A549 (cell line): ENCODE results near the gene DYNLRB1. TPM values are rescaled to one million over a fixed set of nuclear protein-coding genes. Genes with fewer than 3 reads are reported as not detected.

ENCODE experiments used
- ATAC-seq, 2 experiments: fragments of 200-7000 bp in 1 of 2; fragments of >200 bp in 1 of 2; cut with Nextera tagmentation in 1 of 2; cut with Tn5 transposase in 1 of 2; 3 replicates each; pipeline versions ENCODE4 v1.8.0 to v1.9.1; 2018 to 2020; ENCODE audit warnings: mild to moderate bottlenecking in 1 of 2, moderate library complexity in 1 of 2
- CTCF ChIA-PET: fragments of 300-600 bp; sonication (Branson Sonifier 250); formaldehyde crosslinking; extraction: SDS; loops from one replicate; lab custom pipeline; 2021; ENCODE audit warnings: antibody characterized with exemption, inconsistent platforms; lab: Yijun Ruan, JAX
- POLR2A ChIA-PET: fragments of 350-600 bp; formaldehyde crosslinking; extraction: SDS; loops from one replicate; lab custom pipeline; 2021; ENCODE audit warnings: antibody characterized with exemption, inconsistent platforms; lab: Yijun Ruan, JAX
- DNase-seq, 2 experiments: peaks; one replicate each; pipeline versions ENCODE4 v3.0.0 to v3.0.0-alpha.2; 2011 to 2016; ENCODE audit warnings: low read depth in 1 of 2, low spot score in 1 of 2
- FAIRE-seq: peaks from 2 replicates; lab custom pipeline; 2011; peaks lifted over from hg19 to GRCh38; lab: Jason Lieb, UNC
- H3K27ac ChIP-seq, 2 experiments: fragments of >200 bp; sonication (Bioruptor Twin); formaldehyde crosslinking; 3 replicates each; pipeline ENCODE4 v1.5.1; 2016 to 2017
- H3K4me1 ChIP-seq: fragments of >200 bp; sonication (Bioruptor Twin); formaldehyde crosslinking; 3 replicates; pipeline ENCODE4 v1.6.1; 2016
- H3K4me2 ChIP-seq: fragments of >200 bp; sonication (Bioruptor Twin); formaldehyde crosslinking; 3 replicates; pipeline ENCODE4 v1.6.1; 2016
- H3K4me3 ChIP-seq: fragments of >200 bp; sonication (Bioruptor Twin); formaldehyde crosslinking; 3 replicates; pipeline ENCODE4 v1.5.1; 2016
- H3K9me3 ChIP-seq: fragments of >200 bp; sonication (Bioruptor Twin); formaldehyde crosslinking; 3 replicates; pipeline ENCODE4 v1.6.1; 2016
- CBX2 ChIP-seq: fragments of 200-600 bp; sonication (generic); IDR thresholded peaks from 2 replicates; pipeline ENCODE4 v1.6.1; 2016; ENCODE audit warnings: low read depth, mild to moderate bottlenecking, borderline replicate concordance
- CEBPB ChIP-seq, 2 experiments: fragments of >200 bp in 1 of 2; sonication (Bioruptor Twin) in 1 of 2; formaldehyde crosslinking in 1 of 2; IDR thresholded peaks; 2 replicates each; pipeline ENCODE4 v1.6.1; 2012 to 2016
- CHD2 ChIP-seq: fragments of 150-350 bp; IDR thresholded peaks from 2 replicates; pipeline ENCODE4 v1.6.1; 2014; ENCODE audit warnings: low read length; ENCODE audit not compliant: partially characterized antibody
- CHD4 ChIP-seq: fragments of 200-600 bp; sonication (generic); IDR thresholded peaks from 2 replicates; pipeline ENCODE4 v1.6.1; 2016; ENCODE audit warnings: antibody characterized with exemption, mild to moderate bottlenecking, borderline replicate concordance
- EHF ChIP-seq: fragments of 250-450 bp; sonication (Bioruptor Pico); IDR thresholded peaks from 2 replicates; pipeline ENCODE4 v1.5.0; 2020; ENCODE audit warnings: mild to moderate bottlenecking
- GATA3 ChIP-seq: IDR thresholded peaks from 2 replicates; pipeline ENCODE4 v1.6.1; 2012; ENCODE audit warnings: borderline replicate concordance
- HDAC2 ChIP-seq: fragments of 200-600 bp; sonication (generic); IDR thresholded peaks from 2 replicates; pipeline ENCODE4 v1.6.1; 2016
- HES2 ChIP-seq: fragments of >200 bp; sonication (Bioruptor Twin); formaldehyde crosslinking; IDR thresholded peaks from 2 replicates; pipeline ENCODE4 v1.6.1; 2016
- HEYL ChIP-seq: fragments of 250-450 bp; sonication (Bioruptor Pico); IDR thresholded peaks from 2 replicates; pipeline ENCODE4 v1.8.0; 2021; ENCODE audit warnings: mild to moderate bottlenecking, moderate library complexity
- JUN ChIP-seq, 2 experiments: fragments of >200 bp; sonication (Bioruptor Twin); formaldehyde crosslinking; IDR thresholded peaks; 2 replicates in 1 of 2; 3 replicates in 1 of 2; pipeline ENCODE4 v1.6.1; 2016 to 2017
- JUNB ChIP-seq: fragments of >200 bp; sonication (Bioruptor Twin); formaldehyde crosslinking; IDR thresholded peaks from 2 replicates; pipeline ENCODE4 v1.6.1; 2016
- KDM5A ChIP-seq: fragments of 200-600 bp; sonication (generic); IDR thresholded peaks from 2 replicates; pipeline ENCODE4 v1.6.1; 2016; ENCODE audit warnings: antibody characterized with exemption, mild to moderate bottlenecking
- MAZ ChIP-seq: fragments of 150-350 bp; IDR thresholded peaks from 2 replicates; pipeline ENCODE4 v1.6.1; 2014; ENCODE audit warnings: antibody characterized with exemption, low read depth, low read length, borderline replicate concordance
- NFE2L2 ChIP-seq: fragments of 150-350 bp; conservative IDR thresholded peaks from 2 replicates; pipeline ENCODE4 v1.6.1; 2014; ENCODE audit warnings: low read length
- PHF8 ChIP-seq: fragments of 200-600 bp; sonication (generic); IDR thresholded peaks from 2 replicates; pipeline ENCODE4 v1.6.1; 2016; ENCODE audit warnings: low read depth, mild to moderate bottlenecking, antibody characterized with exemption, moderate library complexity, borderline replicate concordance
- RFX5 ChIP-seq: fragments of 450-650 bp; IDR thresholded peaks from 2 replicates; pipeline ENCODE4 v1.7.1; 2014; ENCODE audit warnings: antibody characterized with exemption, mild to moderate bottlenecking, moderate library complexity
- SMC3 ChIP-seq: fragments of >200 bp; sonication (Bioruptor Twin); formaldehyde crosslinking; IDR thresholded peaks from 3 replicates; pipeline ENCODE4 v1.6.1; 2018; ENCODE audit warnings: inconsistent platforms
- USF2 ChIP-seq: fragments of 450-650 bp; IDR thresholded peaks from 2 replicates; pipeline ENCODE4 v1.6.1; 2014; ENCODE audit warnings: antibody characterized with exemption
- ZC3H11A ChIP-seq: fragments of 450-650 bp; IDR thresholded peaks from 2 replicates; pipeline ENCODE4 v1.6.1; 2014; ENCODE audit warnings: antibody characterized with exemption, mild to moderate bottlenecking
- ZNF302 ChIP-seq: fragments of 250-450 bp; sonication (Bioruptor Pico); IDR thresholded peaks from 2 replicates; pipeline ENCODE4 v1.9.0; 2021; ENCODE audit warnings: inconsistent platforms, mild to moderate bottlenecking, moderate library complexity
- ZSCAN20 ChIP-seq: fragments of 250-450 bp; sonication (Bioruptor Pico); IDR thresholded peaks from 2 replicates; pipeline ENCODE4 v1.8.0; 2022; ENCODE audit warnings: mild to moderate bottlenecking, moderate library complexity
- WGBS: methylation state at CpG from one replicate; pipeline ENCODE4 v1.1.6; 2017; ENCODE audit errors: missing lambda C conversion rate; 5-methylcytosine and 5-hydroxymethylcytosine counted together
- polyA plus RNA-seq, 4 experiments: library from polyadenylated mRNA; depleted of rRNA in 3 of 4; stranded (reverse); fragments of >200 nt; fragmentation: RNase III in 1 of 4; extraction: RNeasy Plus Mini Kit Qiagen cat#74134 plus additional on column Dnase treatment in 1 of 4; gene quantifications; 2 replicates in 3 of 4; 3 replicates in 1 of 4; pipeline ENCODE4 v1.2.3, GENCODE V29; 2011 to 2017

DYNLRB1 gene
- polyA plus RNA-seq, 2 of the 4 experiments (the other 2 are of a cell fraction), result 148 to 211 TPM

GRCh38 chr20:34579191-34579978 is 63.2 kb downstream of the DYNLRB1 start (continued):
- no peak for TF ChIP-seq ZNF302 (CRISPR knock-in tag)
- TF ChIP-seq, all 56 proteins: peak for 5

- WGBS, result 87% methylated on average over 7 of the region's 7 CpGs
- ChIA-PET POLR2A (interaction anchor here (1.2 kb wide), 1 partner anchor 125 kb away, joined by 3 read pairs; no protein-coding TSS in a partner anchor), CTCF (interaction anchor here (0.7 to 7.7 kb wide), 21 partner anchors 10 to 268 kb away, joined by 3 to 108 read pairs (median 4); partner anchors contain the start of gene TP53INP2)
- H3K4me2 ChIP-seq, result no peak overlapping the region
- FAIRE-seq (no peak), DNase-seq (no peak), ATAC-seq (no peak)
- peaks cover 15% of the 10 kb centered on the region; the same call in 2 of the 3 replicates for H3K4me1 ChIP-seq
- no peak overlapping the region for H3K27ac ChIP-seq
- TF ChIP-seq HEYL (no peak), ZC3H11A (no peak), CBX2 (no peak), JUNB (no peak), HES2 (no peak), HDAC2 (no peak), KDM5A (no peak), ZNF302 (CRISPR knock-in tag) (no peak), MAZ (no peak), ZSCAN20 (CRISPR knock-in tag) (no peak), NFE2L2 (no peak), RFX5 (no peak)
- H3K4me3 ChIP-seq, result no peak overlapping the region
- H3K9me3 ChIP-seq, result no peaks in the 10 kb centered on the region
Measured at GRCh38 chr20:34579979-34580940, 64.0 kb downstream of the DYNLRB1 start.

- H3K4me3 ChIP-seq, result no peak overlapping the region
- ChIA-PET POLR2A (no interaction called here), CTCF (interaction anchor here (0.9 to 7.7 kb wide), 4 partner anchors 16 to 186 kb away, joined by 4 to 108 read pairs (median 44); partner anchors contain the start of gene TP53INP2)
- H3K4me1 ChIP-seq, result peaks cover 15% of the 10 kb centered on the region; the same call in 2 of the 3 replicates
- no peaks in the 10 kb centered on the region for H3K9me3 ChIP-seq
- WGBS, result 92% methylated on average over 11 of the region's 11 CpGs
- ATAC-seq, result no peak
- FAIRE-seq, result no peak
- no peak for TF ChIP-seq EHF (CRISPR knock-in tag)
- no peak for TF ChIP-seq CHD4
- TF ChIP-seq CHD2, result no peak
- TF ChIP-seq HDAC2, result no peak
- H3K4me2 ChIP-seq, result no peak overlapping the region
- DNase-seq, result no peak
- H3K27ac ChIP-seq, result no peak overlapping the region
Measured at GRCh38 chr20:34581341-34582184, 65.3 kb downstream of the DYNLRB1 start.

GRCh38 chr20:34582221-34582620 is 66.0 kb downstream of the DYNLRB1 start:
- ChIA-PET CTCF (interaction anchor here (0.9 to 7.7 kb wide), 4 partner anchors 19 to 392 kb away, joined by 3 to 108 read pairs (median 32); partner anchors contain the start of gene TP53INP2), POLR2A (no interaction called here)
- H3K4me1 ChIP-seq, result peaks cover 15% of the 10 kb centered on the region; the same call in 2 of the 3 replicates
- no peak overlapping the region for H3K27ac ChIP-seq
- TF ChIP-seq USF2, result no peak
- no peak for TF ChIP-seq KDM5A
- TF ChIP-seq SMC3, result no peak
- no peak for TF ChIP-seq GATA3
- TF ChIP-seq JUN (IDR thresholded peaks at IDR 0.05), result no peak
- no peak for TF ChIP-seq PHF8
- TF ChIP-seq CEBPB (IDR thresholded peaks at IDR 0.05), result no peak
- no peak overlapping the region for H3K4me3 ChIP-seq
- no peak for FAIRE-seq
- no peaks in the 10 kb centered on the region for H3K9me3 ChIP-seq
- H3K4me2 ChIP-seq, result no peak overlapping the region
- ATAC-seq, result no peak
- DNase-seq, result no peak
- 89% methylated on average over 4 of the region's 4 CpGs for WGBS
